Measurements from ENCODE around the gene PLEKHA3. TPM values are rescaled to one million over a fixed set of nuclear protein-coding genes. Genes with fewer than 3 reads are reported as not detected.

PLEKHA3 gene
- 10 to 100 TPM in 3 of 5 donors, 1 to 10 TPM in 2; 1.7 to 36.2 (median 11.6) TPM for total RNA-seq
- 1 to 10 TPM; 1.9 to 3.8 (median 3.5) TPM for polyA plus RNA-seq
- long read RNA-seq, donor 1: 0 reads
- long read RNA-seq, donor 2, full-length matches to known transcripts: 2 of 2 reads
- long read RNA-seq, donor 2, partial matches to known transcripts: 0 of 2 reads
- long read RNA-seq, donor 2, other reads (novel, unspliced or antisense): 0 of 2 reads
- long read RNA-seq, donor 3, full-length matches to known transcripts: 1 of 1 reads
- long read RNA-seq, donor 3, partial matches to known transcripts: 0 of 1 reads
- long read RNA-seq, donor 3, other reads (novel, unspliced or antisense): 0 of 1 reads
- long read RNA-seq, donor 4: 0 reads
- long read RNA-seq, donor 5, full-length matches to known transcripts: 2 of 2 reads
- long read RNA-seq, donor 5, partial matches to known transcripts: 0 of 2 reads
- long read RNA-seq, donor 5, other reads (novel, unspliced or antisense): 0 of 2 reads
- long read RNA-seq, donor 6: 0 reads
- long read RNA-seq, donor 7, full-length matches to known transcripts: 1 of 1 reads
- long read RNA-seq, donor 7, partial matches to known transcripts: 0 of 1 reads
- long read RNA-seq, donor 7, other reads (novel, unspliced or antisense): 0 of 1 reads
- long read RNA-seq, donor 8, full-length matches to known transcripts: 2 of 2 reads
- long read RNA-seq, donor 8, partial matches to known transcripts: 0 of 2 reads
- long read RNA-seq, donor 8, other reads (novel, unspliced or antisense): 0 of 2 reads
- long read RNA-seq, donor 9: 0 reads
- long read RNA-seq, donor 10, full-length matches to known transcripts: 1 of 1 reads
- long read RNA-seq, donor 10, partial matches to known transcripts: 0 of 1 reads
- long read RNA-seq, donor 10, other reads (novel, unspliced or antisense): 0 of 1 reads

DNA sequence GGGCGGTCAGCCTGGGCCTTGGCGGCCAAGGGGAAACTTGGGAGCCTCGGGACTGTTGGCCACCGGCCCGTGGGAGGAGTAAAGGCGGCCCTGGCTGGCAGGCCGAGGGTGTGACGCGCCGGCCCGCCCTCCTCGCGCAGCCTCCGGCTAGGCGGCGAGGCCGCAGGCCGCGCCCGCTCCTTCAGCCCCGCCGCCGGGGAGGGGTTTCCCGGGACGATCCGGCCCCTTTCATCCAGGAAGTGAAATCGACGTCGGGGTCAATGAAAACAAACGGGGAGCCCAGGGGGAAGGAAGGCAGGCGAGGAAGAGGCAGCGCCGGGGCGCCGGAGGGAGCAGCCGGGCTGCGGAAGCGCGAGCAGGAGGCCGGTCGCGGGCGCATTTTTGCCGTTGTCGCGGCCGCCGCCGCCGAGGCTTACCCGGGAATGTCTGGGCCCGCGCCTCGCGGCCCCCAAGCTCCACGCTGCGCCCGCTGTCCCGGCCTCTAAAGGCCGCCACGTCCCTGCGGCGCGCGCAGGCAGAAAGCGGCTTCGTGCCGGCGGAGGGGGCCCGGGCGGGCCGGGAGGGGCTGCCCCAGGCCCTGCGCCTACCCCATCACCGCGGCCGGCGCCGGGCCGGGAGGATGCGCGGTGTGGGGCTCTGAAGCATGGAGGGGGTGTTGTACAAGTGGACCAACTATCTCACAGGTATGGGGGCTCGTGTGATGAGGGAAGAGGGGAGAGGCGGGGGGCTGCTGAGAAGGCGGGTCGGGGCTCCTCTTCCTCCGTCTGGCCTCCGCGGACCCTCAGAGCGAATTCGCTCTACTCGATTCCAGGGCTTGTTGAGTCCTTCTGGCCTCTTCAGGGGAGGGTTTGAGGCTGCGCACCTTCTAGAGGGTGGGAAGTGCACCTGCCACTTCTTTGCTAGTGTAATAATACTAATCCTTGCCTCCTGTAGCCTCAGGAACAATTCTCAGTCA, at the start of gene PLEKHA3:
PLEKHA3 (plus strand) TSS at position 231 of the 955 bp plus-strand sequence; CDS start at position 644, 413 bp downstream.
- WGBS, 5 donors: 0 to 1% (median 0%) methylated on average over 58 to 92 of the region's 92 CpGs
- intact Hi-C loops (cut with DNase I; ENCODE audit: low total_unique reads): no loop called here
- Histone ChIP-seq H3K27me3 (no peaks in the 10 kb centered on the region), H3K36me3 (no peaks in the 10 kb centered on the region), H3K27ac (peak within 1 kb of the TSS; percentile 92 to 97 (median 95)), H3K4me3 (peak within 1 kb of the TSS; percentile 64 to 94 (median 88)), H3K4me1 (peaks cover 58 to 76% (median 68%) of the 10 kb centered on the region in 4 donors), H3K9me3 (no peaks in the 10 kb centered on the region)
- TF ChIP-seq POLR2AphosphoS5 (IDR thresholded peaks at IDR 0.05) (peak; percentile 67 to 95 (median 90)), POLR2A (IDR thresholded peaks at IDR 0.05) (peak in 1 of 4 donors; percentile 33), EP300 (IDR thresholded peaks at IDR 0.05) (no peak)
- TF ChIP-seq, protein P1, sequence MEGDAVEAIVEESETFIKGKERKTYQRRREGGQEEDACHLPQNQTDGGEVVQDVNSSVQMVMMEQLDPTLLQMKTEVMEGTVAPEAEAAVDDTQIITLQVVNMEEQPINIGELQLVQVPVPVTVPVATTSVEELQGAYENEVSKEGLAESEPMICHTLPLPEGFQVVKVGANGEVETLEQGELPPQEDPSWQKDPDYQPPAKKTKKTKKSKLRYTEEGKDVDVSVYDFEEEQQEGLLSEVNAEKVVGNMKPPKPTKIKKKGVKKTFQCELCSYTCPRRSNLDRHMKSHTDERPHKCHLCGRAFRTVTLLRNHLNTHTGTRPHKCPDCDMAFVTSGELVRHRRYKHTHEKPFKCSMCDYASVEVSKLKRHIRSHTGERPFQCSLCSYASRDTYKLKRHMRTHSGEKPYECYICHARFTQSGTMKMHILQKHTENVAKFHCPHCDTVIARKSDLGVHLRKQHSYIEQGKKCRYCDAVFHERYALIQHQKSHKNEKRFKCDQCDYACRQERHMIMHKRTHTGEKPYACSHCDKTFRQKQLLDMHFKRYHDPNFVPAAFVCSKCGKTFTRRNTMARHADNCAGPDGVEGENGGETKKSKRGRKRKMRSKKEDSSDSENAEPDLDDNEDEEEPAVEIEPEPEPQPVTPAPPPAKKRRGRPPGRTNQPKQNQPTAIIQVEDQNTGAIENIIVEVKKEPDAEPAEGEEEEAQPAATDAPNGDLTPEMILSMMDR (IDR thresholded peaks at IDR 0.05): no peak
- DNase-seq: peak; percentile 95 to 98

DNA sequence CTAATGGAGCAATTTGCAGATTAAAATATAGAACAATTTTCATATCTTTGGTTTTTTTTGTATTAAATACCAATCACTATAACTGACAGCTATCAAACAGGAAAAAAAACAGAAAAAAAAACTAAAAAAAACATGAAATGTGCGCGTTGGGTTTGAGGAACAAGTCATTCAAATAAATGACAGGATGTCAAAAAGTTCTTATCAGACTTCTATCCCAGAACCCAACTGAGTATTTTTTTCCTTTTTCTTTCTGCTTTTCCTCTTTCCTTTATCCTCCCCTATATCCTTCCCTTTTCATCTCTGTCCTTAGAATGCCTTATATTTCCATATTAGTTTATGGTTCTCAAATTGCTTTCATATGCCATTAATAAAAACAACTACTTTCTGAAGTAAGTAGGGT, 43.6 kb upstream of the PLEKHA3 start:
- H3K36me3 ChIP-seq: peaks cover 44 to 100% (median 98%) of the 10 kb centered on the region in 4 donors
- DNase-seq: no peak
- TF ChIP-seq EP300 (IDR thresholded peaks at IDR 0.05) (no peak), POLR2AphosphoS5 (IDR thresholded peaks at IDR 0.05) (no peak)
- no peak overlapping the region for H3K27ac ChIP-seq
- intact Hi-C loops (cut with DNase I; ENCODE audit: low total_unique reads): no loop called here
- no peaks in the 10 kb centered on the region for H3K27me3 ChIP-seq
- no peaks in the 10 kb centered on the region for H3K9me3 ChIP-seq
- H3K4me3 ChIP-seq: no peak overlapping the region
- no peaks in the 10 kb centered on the region for H3K4me1 ChIP-seq
- WGBS, 5 donors: 89 to 96% (median 93%) methylated on average over 2 of the region's 2 CpGs

DNA sequence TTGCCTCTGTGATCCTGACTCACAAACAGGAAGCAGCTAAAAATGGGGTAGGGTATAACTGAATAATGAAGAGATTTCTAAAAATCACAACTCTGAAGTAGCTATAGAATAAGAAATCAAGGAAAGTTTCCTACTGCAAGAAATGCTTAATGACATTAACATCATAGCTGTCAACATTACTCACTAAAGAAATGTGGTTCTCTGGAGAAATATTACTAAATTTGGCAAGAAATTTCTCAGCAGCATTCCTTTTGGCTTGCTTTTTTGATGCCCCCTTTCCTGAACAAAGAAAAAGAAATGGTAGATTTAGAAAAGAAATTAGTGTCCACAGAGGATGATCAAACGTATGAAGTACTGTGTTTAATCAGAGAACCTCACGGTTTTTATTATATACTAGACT, 38.8 kb upstream of the PLEKHA3 start:
- WGBS, 5 donors: 60 to 85% (median 79%) methylated on average over 2 of the region's 2 CpGs
- Histone ChIP-seq H3K27me3 (no peaks in the 10 kb centered on the region), H3K36me3 (peaks cover 45 to 100% (median 98%) of the 10 kb centered on the region in 4 donors), H3K4me1 (no peaks in the 10 kb centered on the region), H3K27ac (no peak overlapping the region), H3K4me3 (no peak overlapping the region), H3K9me3 (no peaks in the 10 kb centered on the region)
- intact Hi-C loops (cut with DNase I; ENCODE audit: low total_unique reads): no loop called here
- DNase-seq: no peak
- TF ChIP-seq POLR2AphosphoS5 (IDR thresholded peaks at IDR 0.05): no peak
- TF ChIP-seq POLR2A (IDR thresholded peaks at IDR 0.05): no peak
- TF ChIP-seq EP300 (IDR thresholded peaks at IDR 0.05): no peak
- TF ChIP-seq, protein P1 (IDR thresholded peaks at IDR 0.05): no peak

DNA sequence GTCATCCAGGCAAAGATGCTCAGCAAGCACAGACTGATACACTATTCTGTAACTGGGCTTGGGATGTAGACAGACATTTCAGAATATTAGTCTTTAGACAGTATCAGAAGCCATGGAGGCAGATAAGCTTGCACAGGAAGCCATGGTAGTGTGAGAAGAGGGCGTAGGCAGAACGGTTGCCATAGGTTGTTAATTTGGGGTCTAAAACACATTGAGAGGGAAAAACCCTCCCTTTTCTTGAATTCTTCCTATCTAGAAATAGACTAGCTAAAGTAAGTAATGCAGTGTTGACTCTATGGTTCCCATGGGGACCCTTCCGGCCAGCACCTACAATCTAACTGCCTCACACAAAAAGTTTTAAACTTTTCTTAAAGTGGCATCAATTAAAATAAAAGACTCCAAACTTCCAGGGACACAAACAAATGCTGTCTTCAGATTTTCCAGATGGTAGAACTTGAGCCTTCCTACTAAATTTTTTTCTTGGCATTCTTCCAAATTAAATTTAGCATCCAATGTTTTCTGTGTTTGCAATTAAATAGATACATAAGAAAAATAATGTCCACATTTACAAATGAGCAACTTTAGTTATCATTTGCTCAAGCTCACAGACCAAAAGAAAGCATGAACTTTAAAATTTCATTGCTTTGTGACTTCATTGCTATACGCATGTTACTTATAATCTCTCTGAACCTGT, 31.1 kb upstream of the PLEKHA3 start:
- 62 to 70% (median 68%) methylated on average over 4 of the region's 4 CpGs for WGBS, 5 donors
- no peaks in the 10 kb centered on the region for H3K27me3 ChIP-seq
- DNase-seq: peak in 1 of 2 donors; percentile 41
- intact Hi-C loops (cut with DNase I; ENCODE audit: low total_unique reads): no loop called here
- TF ChIP-seq, protein P1 (IDR thresholded peaks at IDR 0.05): no peak
- no peak for TF ChIP-seq POLR2A (IDR thresholded peaks at IDR 0.05)
- no peak for TF ChIP-seq EP300 (IDR thresholded peaks at IDR 0.05)
- no peak for TF ChIP-seq POLR2AphosphoS5 (IDR thresholded peaks at IDR 0.05)
- H3K27ac ChIP-seq: peak overlapping the region in 1 of 5 donors; percentile 99
- H3K4me1 ChIP-seq: peaks cover 7 to 40% (median 24%) of the 10 kb centered on the region in 4 donors
- peak overlapping the region; percentile 70 to 94 (median 83) for H3K4me3 ChIP-seq
- no peaks in the 10 kb centered on the region for H3K9me3 ChIP-seq
- peaks cover 16 to 45% (median 40%) of the 10 kb centered on the region in 4 donors for H3K36me3 ChIP-seq

Data from stomach (tissue), 19 donors.